GM21576 (cell line): ENCODE results near the gene MGST3.
"Not testable (repeated sequence)": the region's sequence is repeated elsewhere in the genome, so short reads cannot be mapped to it uniquely, and the experiment has no call there.

Experiments
- ATAC-seq: cut with Tn5 transposase; IDR thresholded peaks from one replicate; pipeline ENCODE4 v1.9.1; 2021; ENCODE audit warnings: mild to moderate bottlenecking, moderate library complexity; ENCODE audit not compliant: unreplicated experiment

MGST3 gene

GRCh38 chr1:165628147-165628822 is 2.7 kb upstream of the MGST3 start:
- ATAC-seq: no peak

- ATAC-seq: no peak
These were observed 1.9 kb upstream of the MGST3 start for GRCh38 chr1:165629151-165629550.

- ATAC-seq: no peak
These were observed 996 bp upstream of the MGST3 start for GRCh38 chr1:165629848-165630628.

GRCh38 chr1:165631342-165632151 is 513 bp downstream of the MGST3 start:
- ATAC-seq: peak; percentile 27

DNA sequence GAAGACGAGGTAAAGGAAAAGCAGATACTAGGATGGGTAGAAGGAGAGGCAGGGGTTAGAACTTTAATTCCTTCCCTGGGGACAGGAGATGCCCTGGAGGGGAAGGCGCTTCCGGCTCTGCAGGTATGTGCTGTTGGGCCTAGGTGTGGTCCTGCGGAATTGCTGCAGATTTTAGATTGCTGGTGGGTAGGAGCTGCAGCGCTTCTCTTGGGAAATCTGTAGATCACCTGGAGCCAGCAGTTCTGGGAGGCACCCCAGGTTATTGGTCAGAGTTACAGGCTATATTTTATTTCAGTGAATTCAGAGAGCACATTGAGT is 1.1 kb downstream of the MGST3 start:
- ATAC-seq: no peak

- no peak for ATAC-seq
These were observed 1.5 kb downstream of the MGST3 start for GRCh38 chr1:165632491-165632890.

- ATAC-seq: no peak
These were observed 2.6 kb downstream of the MGST3 start for GRCh38 chr1:165633614-165634013.

GRCh38 chr1:165634154-165634921 is 3.3 kb downstream of the MGST3 start:
- no peak for ATAC-seq

GRCh38 chr1:165635329-165635728 is 4.3 kb downstream of the MGST3 start:
- peak; percentile 25 for ATAC-seq

GRCh38 chr1:165635823-165636222 is 4.8 kb downstream of the MGST3 start:
- ATAC-seq: no peak

- no peak for ATAC-seq
These were observed 6.4 kb downstream of the MGST3 start for GRCh38 chr1:165637427-165637826.

GRCh38 chr1:165638211-165638610 is 7.2 kb downstream of the MGST3 start:
- not testable (repeated sequence) for ATAC-seq

GRCh38 chr1:165639821-165640623 is 9.0 kb downstream of the MGST3 start:
- no peak for ATAC-seq

- ATAC-seq: no peak
These were observed 10.4 kb downstream of the MGST3 start for GRCh38 chr1:165641231-165641987.

GRCh38 chr1:165644064-165644735 is 13.2 kb downstream of the MGST3 start:
- ATAC-seq: no peak

DNA sequence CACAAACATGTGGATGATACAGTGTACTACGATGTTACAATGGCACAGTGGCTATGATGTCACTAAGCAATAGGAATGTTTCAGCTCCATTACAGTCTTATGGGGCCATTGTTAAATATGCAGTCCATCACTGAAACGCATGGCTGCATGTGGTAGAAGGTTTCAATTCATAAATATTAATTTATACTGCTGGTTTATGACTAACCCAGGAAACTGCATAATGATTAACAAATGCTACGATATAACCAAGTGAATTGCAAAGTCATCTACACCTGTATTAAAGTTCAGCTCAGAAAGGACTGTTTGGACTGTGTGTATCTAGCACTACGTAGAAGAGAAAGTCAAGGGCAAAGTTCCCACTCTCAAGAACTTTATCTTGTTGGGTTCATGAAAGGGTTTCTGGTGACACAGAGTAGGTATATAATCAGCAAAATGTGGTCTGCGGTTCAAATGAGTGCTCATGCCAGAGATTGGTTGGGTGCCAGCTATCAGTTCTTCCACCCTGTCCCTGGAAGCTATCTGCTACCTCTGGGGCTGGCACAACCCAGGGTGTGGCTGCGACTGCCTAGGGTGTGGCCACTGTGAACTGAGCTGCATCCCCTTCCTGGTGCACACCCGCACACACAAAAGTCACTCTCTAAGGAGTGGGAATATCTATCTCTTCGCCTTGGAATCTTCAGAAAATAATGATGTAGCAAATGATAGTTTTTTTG is 14.8 kb downstream of the MGST3 start:
- ATAC-seq: no peak

GRCh38 chr1:165647517-165647916 is 16.5 kb downstream of the MGST3 start:
- no peak for ATAC-seq

DNA sequence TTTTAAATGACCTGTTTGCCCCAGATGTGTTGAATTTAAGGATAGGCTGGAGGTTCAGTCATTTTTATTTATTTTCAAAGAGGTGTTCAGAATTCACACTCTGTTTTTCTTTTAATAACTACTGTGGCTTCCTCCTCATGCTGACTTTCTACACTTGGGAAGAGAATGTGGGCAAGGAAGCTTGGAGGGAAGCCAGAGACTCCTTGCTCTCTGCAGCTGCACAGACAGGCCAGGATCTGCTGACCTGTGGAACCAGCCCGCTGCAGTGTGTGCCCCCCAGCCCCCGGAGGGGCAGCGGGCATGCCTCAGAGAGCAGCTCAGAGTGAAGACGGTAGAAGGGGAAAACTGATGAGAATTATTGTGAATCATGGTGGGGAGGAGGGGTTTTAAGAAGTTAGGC is 16.9 kb downstream of the MGST3 start:
- no peak for ATAC-seq
